Activated naive CD4-positive, alpha-beta T cell treated with anti-CD3 and anti-CD28 coated beads, Interleukin-2, amount 10 ng/mL, durations not matched to agents 7 days and 5 days (primary cell): Measurements from ENCODE around the gene ITGB2.
A peak's percentile ranks its signal among the peaks of the same experiment; 100 is the strongest.

Experiments used
- CTCF ChIA-PET: fragments of 350-600 bp; sonication (Branson Sonifier 250); formaldehyde crosslinking; loops from one replicate; lab custom pipeline; 2021; ENCODE audit warnings: antibody characterized with exemption; lab: Charles Lee
- DNase-seq: peaks from one replicate; pipeline ENCODE4 v3.0.0-alpha.2; 2020
- H3K27ac Mint-ChIP-seq: one replicate; pipeline ENCODE4 v1.8.0; 2021; ENCODE audit warnings: mild to moderate bottlenecking, moderate library complexity, mixed read lengths
- H3K27me3 Mint-ChIP-seq: one replicate; pipeline ENCODE4 v1.8.0; 2021; ENCODE audit warnings: mild to moderate bottlenecking, mixed read lengths
- H3K36me3 Mint-ChIP-seq: one replicate; pipeline ENCODE4 v1.8.0; 2021; ENCODE audit warnings: mixed read lengths
- H3K4me1 Mint-ChIP-seq: one replicate; pipeline ENCODE4 v1.8.0; 2021; ENCODE audit warnings: mixed read lengths
- H3K4me3 Mint-ChIP-seq: one replicate; pipeline ENCODE4 v1.8.0; 2021; ENCODE audit warnings: mild to moderate bottlenecking, moderate library complexity, mixed read lengths
- H3K9me3 Mint-ChIP-seq: one replicate; pipeline ENCODE4 v1.8.0; 2021; ENCODE audit warnings: mixed read lengths

Gene ITGB2

DNA sequence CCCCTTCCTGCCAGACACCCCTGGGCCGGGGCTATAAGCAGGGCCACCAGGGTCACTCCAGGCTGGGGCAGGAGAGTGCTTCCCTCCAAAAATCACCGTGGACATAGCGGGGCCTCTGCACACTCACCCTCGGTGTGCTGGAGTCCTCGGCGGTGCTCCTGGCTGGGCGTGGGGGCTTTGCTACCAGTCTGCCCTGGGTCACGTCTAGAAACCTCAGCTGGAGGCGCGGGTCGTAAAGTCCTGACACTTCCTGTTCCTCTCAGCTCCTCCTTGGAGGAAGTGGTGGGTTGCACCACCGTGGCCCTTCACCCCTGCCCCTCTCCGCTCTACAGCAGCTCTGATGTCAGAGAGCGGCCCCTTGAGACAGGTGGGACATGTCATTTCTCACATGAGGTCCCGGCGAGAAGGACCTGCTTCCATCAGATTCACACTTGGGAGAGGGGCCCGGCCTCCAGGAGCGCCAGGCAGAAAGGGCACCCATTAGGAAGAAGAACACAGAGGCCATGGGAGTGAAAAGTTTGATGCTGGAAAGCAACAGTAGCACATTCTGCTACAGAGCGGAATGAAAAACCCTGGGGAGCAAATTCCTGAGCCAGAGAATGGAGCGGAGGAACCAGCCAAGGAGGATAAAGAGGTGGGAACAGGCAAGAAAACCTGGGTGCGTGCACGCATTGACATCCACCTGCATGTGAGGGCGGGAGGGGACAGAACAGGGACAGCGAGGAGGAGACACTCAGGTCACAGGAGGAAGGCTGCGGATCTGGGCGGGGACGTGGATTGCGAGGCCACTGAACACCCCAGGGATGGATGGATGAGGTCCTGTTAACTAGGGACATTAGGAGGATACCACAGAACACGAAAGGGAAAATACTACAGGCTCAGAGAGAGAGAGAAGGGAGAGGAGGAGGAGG lies at the start of gene ITGB2:
Gene ITGB2 (minus strand): TSS at position 206 of the 911 bp plus-strand sequence. CDS start 10,117 bp downstream, outside the sequence.
- Mint-ChIP-seq H3K27me3 (no peaks in the 10 kb centered on the region), H3K27ac (peak within 1 kb of the TSS; percentile 93), H3K4me1 (peaks cover 80% of the 10 kb centered on the region), H3K4me3 (peak within 1 kb of the TSS; percentile 92), H3K9me3 (peaks cover 4% of the 10 kb centered on the region), H3K36me3 (peaks cover 55% of the 10 kb centered on the region)
- CTCF ChIA-PET, result interaction anchor here (0.9 to 2.0 kb wide), 3 partner anchors 10 to 120 kb away, joined by 3 to 5 read pairs (median 3); no protein-coding TSS in a partner anchor
- DNase-seq, result peak; percentile 82

DNA sequence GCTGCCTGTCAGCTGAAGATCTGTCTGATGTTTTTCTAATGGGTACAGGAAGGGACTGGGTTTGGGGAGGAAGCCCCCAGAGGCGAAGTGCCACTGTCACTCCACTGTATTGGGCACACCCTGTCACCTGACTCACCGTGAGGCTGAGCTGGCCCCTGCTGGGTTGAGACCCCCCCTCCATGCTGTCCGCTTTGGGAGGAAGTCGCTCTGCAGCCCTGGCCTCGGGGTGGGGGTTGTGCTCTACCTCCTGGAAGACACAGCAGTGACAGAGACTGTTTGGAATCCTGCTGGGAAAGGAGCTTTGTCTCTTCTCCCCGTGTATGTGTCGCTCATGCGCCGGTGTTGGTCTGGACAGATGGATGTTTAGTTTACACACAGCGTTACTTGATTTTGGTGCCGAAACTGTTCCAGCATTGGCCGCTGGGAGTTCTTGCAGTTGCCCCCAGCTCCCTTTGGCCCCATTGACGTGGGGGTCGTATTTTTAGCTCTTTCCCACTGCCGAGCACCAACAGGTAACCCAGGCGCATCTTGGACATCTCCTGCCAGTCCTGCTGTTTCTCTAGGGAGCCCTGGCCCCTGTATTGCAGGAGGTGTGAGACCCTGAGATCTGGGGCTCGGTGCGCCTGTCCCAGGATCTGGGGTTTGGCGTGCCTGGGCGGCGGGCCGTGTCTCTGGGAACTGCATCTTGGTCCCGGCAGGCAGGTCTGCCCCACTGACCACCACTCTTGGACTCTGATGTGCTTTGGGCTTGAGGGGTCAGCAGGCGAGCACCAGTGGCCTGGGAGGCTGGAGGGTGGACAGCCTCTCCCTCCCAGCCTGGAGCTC lies 49.4 kb upstream of the ITGB2 start:
- no peak for DNase-seq
- Mint-ChIP-seq H3K4me3 (no peak overlapping the region), H3K9me3 (no peaks in the 10 kb centered on the region), H3K36me3 (peaks cover 18% of the 10 kb centered on the region), H3K27me3 (no peaks in the 10 kb centered on the region), H3K27ac (peak overlapping the region; percentile 64), H3K4me1 (peaks cover 37% of the 10 kb centered on the region)
- CTCF ChIA-PET, result interaction anchor here (0.6 to 1.2 kb wide), 3 partner anchors 20 to 168 kb away, joined by 3 read pairs; no protein-coding TSS in a partner anchor

DNA sequence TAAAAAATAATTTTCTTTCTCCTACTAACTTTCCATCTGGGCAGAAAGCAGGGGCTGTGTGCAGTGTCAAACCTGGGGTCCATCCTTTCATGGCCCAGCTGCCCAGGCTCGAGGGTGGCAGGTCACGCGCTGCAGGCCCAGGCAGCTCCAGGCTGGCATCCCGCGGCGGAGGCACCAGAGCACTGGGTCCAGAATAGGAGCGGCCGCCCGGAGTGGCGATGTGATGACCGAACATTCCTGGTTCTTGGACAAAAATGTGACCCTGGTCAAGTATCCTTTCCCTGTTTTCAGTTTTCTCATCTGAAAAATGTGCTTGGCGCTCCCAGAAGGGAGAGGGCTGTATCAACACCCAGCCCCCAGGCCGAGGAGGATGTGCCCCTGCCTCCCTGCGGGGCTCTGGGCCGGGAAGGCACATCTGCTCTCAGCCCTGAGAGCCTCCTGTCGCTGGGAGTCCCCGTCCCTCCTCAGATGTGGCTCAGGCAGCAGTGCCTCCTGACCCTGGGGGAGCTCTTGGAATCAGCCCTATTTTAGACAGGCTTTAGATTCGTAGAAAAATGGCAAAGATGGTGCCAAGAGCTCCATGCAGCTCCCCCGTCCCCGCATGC lies 48.5 kb upstream of the ITGB2 start:
- Mint-ChIP-seq H3K4me3 (no peak overlapping the region), H3K4me1 (peaks cover 45% of the 10 kb centered on the region), H3K36me3 (peaks cover 23% of the 10 kb centered on the region), H3K27ac (peak overlapping the region; percentile 64), H3K27me3 (no peaks in the 10 kb centered on the region), H3K9me3 (no peaks in the 10 kb centered on the region)
- no peak for DNase-seq
- CTCF ChIA-PET, result interaction anchor here (1.0 kb wide), 1 partner anchor 168 kb away, joined by 3 read pairs; no protein-coding TSS in a partner anchor

DNA sequence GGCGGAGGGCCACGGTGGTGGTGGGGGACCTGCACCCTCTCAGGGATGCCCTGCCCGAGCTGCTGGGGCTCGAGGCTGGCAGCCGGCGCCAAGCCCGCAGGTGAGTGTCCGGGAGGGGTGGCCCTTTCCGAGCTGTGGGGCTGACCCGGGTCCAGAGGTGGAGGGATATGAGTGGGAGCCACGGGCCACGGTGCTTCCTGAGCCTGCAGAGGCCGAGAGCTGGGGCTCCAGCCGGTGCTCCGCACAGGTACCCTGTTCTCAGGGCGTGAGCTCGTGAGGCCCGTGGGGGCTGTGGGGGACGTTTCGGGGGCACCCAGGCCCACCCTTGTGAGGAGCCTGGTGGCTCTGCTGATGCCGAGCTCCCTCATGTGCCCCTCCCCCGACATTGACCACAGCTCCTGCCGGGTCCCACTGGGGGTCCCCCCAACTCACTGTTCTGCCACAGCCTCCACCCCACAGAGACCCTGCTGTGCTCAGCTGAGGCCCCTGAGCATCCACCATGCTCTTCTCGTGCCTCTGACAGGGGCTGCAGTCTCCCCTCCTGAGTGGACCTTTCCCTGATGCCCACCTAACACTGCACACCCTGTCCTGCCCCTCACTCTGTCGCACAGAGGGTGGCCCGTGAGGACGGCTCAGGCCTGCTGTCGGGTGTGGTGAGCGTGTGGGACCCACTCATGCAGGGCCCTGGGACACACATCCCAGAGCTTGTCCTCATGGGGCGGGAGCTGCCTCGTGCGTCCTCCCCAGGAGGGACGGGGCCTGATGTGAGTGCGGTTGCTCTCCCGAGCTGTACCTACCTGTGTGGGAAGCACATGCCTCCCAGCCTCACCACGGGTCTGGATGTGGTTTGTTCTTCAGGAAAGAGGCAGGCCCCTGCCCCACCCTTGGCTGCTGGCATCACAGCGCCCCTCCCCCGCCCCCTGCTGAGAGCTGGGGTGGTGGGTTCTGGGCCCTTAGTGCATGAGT lies 46.7 kb upstream of the ITGB2 start:
- H3K27me3 Mint-ChIP-seq, result no peaks in the 10 kb centered on the region
- DNase-seq, result no peak
- peaks cover 25% of the 10 kb centered on the region for H3K36me3 Mint-ChIP-seq
- peaks cover 47% of the 10 kb centered on the region for H3K4me1 Mint-ChIP-seq
- H3K4me3 Mint-ChIP-seq, result no peak overlapping the region
- CTCF ChIA-PET, result interaction anchor here (5.0 to 6.2 kb wide), 2 partner anchors 161 to 171 kb away, joined by 29 to 42 read pairs; no protein-coding TSS in a partner anchor
- H3K9me3 Mint-ChIP-seq, result no peaks in the 10 kb centered on the region
- no peak overlapping the region for H3K27ac Mint-ChIP-seq

DNA sequence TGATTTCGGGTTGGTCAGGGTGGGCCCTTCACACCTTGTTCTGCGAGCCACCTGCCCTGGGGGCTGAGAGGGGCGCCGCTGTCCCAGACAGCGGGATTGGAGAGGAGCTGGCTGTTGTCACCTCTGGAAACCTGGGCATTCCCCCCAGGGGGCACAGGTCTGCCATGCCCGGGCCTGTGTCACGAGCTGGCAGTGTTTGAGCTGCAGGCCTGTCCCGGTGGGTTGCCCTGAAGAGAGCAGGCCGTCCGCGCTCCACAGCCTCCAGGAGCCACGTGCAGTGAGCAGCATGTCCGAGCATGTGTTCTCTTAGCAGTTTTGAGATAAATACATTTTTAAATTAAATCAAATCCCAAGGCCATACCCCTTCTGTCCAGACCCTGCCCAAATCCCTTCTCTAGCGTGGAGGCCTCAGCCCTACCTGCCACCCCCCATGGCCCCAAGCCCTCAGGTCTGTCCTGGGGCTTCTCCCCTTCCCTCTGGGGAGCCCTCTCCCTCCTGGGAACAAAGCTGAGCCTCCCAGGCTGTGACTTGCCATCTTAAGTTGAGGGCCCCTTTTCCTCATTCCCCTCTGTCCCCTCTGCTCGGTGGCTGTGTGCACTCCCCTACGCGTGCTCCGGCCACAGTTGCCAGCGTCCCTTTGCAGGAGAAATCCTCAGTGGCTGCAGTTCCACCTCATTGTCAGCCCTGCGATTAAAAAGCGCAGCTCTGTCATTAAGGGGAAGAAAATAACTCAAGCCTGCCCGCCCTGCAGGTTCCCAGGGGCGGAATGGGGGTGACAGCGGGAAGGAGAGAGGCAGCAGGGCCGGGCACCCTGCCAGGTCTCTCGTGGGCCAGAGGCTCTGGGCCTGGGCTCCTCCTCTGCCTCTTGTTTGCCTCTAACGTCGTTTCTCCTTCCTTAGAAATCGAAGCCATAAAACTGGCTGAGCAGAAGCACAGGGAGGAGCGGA lies 45.7 kb upstream of the ITGB2 start:
- H3K36me3 Mint-ChIP-seq, result peaks cover 25% of the 10 kb centered on the region
- CTCF ChIA-PET, result interaction anchor here (1.7 to 6.2 kb wide), 3 partner anchors 17 to 172 kb away, joined by 6 to 42 read pairs (median 29); no protein-coding TSS in a partner anchor
- no peaks in the 10 kb centered on the region for H3K9me3 Mint-ChIP-seq
- no peak overlapping the region for H3K4me3 Mint-ChIP-seq
- no peak overlapping the region for H3K27ac Mint-ChIP-seq
- H3K27me3 Mint-ChIP-seq, result no peaks in the 10 kb centered on the region
- peaks cover 47% of the 10 kb centered on the region for H3K4me1 Mint-ChIP-seq
- no peak for DNase-seq

DNA sequence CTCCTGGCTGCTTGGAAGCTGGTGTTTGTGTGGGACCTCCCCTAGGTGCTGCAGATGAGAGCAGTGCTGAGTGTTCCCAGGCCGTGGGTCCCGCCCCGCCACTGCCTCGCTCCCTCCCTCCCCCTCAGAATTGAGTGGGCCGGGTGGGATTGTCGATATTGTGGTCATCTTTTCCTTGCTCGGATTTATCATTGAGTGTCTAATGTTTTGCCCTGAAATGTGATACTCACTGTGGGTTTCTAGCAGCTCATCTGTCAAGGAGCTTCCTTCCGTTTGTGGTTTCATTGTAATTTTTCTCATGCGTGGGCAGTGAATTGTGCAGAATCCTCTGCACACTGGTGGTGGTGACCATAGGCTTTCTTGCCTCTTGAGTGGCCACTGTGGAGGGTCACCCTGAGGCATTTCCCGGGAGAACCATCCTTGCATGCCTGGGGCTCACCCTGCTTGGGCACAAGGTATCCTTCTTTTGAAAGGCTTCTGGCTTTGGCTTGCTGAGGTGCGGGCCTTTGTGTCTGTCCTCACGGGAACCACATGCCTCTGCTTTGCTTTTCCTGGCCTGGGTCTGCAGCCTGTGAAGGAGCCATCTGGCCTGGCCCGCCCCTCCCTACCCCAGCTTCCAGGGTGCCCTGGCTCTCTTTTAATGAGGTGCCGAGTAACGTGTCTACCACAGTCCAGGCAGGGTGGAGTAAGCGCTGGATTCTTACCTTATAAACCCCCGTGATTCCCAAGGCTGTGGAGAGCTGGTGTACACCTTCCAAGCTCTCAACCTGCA lies 44.7 kb upstream of the ITGB2 start:
- DNase-seq, result no peak
- H3K9me3 Mint-ChIP-seq, result no peaks in the 10 kb centered on the region
- H3K27ac Mint-ChIP-seq, result peak overlapping the region; percentile 5
- CTCF ChIA-PET, result interaction anchor here (1.7 to 6.2 kb wide), 3 partner anchors 16 to 173 kb away, joined by 6 to 42 read pairs (median 29); no protein-coding TSS in a partner anchor
- H3K27me3 Mint-ChIP-seq, result no peaks in the 10 kb centered on the region
- no peak overlapping the region for H3K4me3 Mint-ChIP-seq
- H3K4me1 Mint-ChIP-seq, result peaks cover 46% of the 10 kb centered on the region
- H3K36me3 Mint-ChIP-seq, result peaks cover 29% of the 10 kb centered on the region

DNA sequence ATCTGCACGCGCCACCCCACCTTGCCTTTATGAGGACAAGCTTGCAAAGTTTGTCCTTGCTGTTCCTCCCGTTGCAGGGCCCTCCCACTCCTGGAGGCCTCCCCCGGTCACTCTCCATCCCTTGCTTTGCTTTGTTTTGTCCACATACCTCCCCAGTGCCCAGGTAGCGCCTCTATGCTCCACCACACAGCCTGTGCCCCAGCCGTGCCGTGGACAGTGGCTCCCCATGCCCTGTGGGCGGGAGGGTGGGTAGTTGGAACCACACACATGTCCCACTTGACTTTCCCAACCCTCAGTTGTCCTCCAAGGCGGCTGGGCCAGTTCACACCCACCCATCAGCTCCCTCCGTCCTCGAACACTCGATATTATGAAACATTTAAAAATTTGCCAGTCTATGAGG lies 43.7 kb upstream of the ITGB2 start:
- Mint-ChIP-seq H3K4me3 (no peak overlapping the region), H3K36me3 (peaks cover 25% of the 10 kb centered on the region), H3K4me1 (peaks cover 35% of the 10 kb centered on the region), H3K27me3 (no peaks in the 10 kb centered on the region), H3K27ac (no peak overlapping the region), H3K9me3 (no peaks in the 10 kb centered on the region)
- CTCF ChIA-PET, result interaction anchor here (2.3 to 6.2 kb wide), 3 partner anchors 15 to 174 kb away, joined by 13 to 42 read pairs (median 29); no protein-coding TSS in a partner anchor
- DNase-seq, result no peak

DNA sequence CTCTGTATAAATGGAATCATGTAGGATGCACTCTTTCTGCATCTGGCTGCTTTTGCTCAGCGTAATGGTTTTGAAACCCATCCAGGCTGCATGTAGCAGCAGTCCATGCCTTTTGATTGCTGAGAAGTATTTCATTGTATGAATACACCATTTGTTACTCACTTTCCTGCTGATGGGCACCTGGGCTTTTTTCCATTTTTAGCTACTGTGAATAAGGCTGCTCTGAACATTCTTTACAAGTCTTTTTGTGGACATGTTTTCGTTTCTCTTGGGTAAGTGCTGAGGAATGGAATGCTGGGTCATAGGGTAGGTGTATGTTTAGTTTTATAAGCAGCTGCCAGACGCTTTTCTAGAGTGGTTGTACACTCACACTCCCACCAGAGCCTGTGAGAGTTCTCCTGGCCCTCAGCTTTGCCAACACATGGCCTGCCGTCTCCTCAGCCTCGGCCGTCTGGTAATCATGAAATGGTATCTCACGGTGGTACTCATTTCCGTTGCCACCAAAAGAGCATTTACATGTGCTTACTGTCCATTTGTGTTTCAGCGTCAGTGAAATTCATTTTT lies 41.8 kb upstream of the ITGB2 start:
- H3K9me3 Mint-ChIP-seq, result no peaks in the 10 kb centered on the region
- H3K36me3 Mint-ChIP-seq, result peaks cover 25% of the 10 kb centered on the region
- H3K27me3 Mint-ChIP-seq, result no peaks in the 10 kb centered on the region
- H3K4me3 Mint-ChIP-seq, result no peak overlapping the region
- H3K27ac Mint-ChIP-seq, result no peak overlapping the region
- no peak for DNase-seq
- H3K4me1 Mint-ChIP-seq, result peaks cover 27% of the 10 kb centered on the region
- CTCF ChIA-PET, result interaction anchor here (2.3 to 6.2 kb wide), 3 partner anchors 13 to 176 kb away, joined by 13 to 42 read pairs (median 29); no protein-coding TSS in a partner anchor

DNA sequence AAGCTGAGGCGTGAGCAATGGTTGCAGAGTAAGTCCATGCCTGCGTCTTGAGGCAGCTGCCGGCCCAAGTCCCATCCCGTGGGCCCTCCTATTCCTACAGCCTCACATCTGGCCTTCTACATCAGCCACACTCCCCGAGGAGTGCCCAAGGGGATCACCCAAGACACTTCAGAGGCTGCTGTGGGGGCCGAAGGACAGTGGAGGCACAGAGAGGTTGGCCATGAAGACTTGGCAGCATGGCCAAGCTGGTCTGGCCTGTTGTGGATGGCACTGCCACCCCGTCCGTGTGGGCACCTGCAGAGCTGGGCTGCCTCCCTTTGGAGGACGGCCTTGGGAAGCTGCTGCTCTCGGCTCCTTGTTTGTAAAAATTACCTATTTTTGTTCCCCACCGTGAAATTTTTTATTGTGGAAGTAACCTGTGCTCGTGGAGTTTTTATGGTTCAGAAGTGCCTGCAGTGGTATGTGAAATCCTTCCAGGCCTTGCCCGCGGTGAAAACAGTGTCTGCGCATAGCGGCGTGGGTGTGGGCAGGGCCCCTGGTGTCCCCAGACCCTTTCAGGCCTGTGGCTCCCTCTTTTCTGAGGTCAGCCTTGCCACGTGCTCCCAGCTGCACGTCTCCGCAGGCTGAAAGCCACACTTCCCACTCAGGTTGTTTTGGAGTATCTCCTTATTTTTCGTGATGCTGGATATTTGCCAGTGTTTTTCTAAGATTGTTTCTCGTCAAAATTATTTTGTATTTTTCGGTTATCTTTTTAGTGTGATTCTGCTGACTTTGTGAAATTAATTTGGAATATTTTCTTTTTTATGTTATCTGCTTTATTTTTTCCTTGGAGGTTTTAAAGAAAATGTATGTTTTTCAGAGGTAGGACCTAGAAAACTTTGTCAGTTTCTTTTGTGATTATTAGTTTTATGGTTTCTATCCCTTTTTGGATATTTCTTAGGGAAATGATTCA lies 39.7 kb upstream of the ITGB2 start:
- CTCF ChIA-PET, result no interaction called here
- no peak overlapping the region for H3K4me3 Mint-ChIP-seq
- H3K4me1 Mint-ChIP-seq, result peaks cover 12% of the 10 kb centered on the region
- no peaks in the 10 kb centered on the region for H3K9me3 Mint-ChIP-seq
- DNase-seq, result no peak
- H3K36me3 Mint-ChIP-seq, result peaks cover 25% of the 10 kb centered on the region
- H3K27ac Mint-ChIP-seq, result no peak overlapping the region
- no peaks in the 10 kb centered on the region for H3K27me3 Mint-ChIP-seq

DNA sequence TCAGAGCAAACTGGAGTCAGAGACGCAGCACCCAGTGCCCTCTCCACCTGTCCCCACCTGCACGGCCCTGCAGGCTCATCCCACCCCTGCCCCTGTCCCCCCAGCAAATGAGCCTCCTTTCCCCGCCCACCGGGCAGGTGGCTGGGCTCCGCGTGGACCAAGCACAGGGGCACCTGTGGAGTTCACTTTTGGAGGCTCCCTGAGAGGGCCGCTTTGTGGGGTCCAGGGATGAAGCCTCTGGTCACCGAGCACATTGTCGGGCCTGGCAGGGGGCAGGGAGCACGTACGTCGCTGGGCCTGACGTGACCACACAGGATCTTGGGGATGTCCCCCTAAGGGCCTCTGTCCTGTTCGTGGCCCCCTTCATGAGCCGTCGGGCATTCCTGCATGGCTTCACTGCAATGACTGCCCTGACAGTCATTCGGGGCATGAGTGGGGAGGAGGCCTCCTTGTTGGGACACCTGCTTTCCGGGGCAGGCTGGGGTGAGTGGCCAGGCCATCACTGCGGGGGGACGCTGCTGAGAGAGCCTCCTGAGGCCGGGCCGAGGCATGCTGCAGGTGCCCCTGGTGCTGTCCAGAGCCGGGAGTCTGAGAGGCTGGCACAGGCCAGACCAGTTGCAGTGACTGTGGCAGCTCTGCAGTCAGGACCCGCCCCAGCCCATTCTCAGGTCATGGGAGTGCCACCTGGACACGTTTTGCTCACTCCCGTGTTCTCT lies 38.8 kb upstream of the ITGB2 start:
- no peaks in the 10 kb centered on the region for H3K9me3 Mint-ChIP-seq
- H3K4me1 Mint-ChIP-seq, result peaks cover 3% of the 10 kb centered on the region
- peaks cover 18% of the 10 kb centered on the region for H3K36me3 Mint-ChIP-seq
- CTCF ChIA-PET, result interaction anchor here (1.5 kb wide), 1 partner anchor 181 kb away, joined by 3 read pairs; no protein-coding TSS in a partner anchor
- no peaks in the 10 kb centered on the region for H3K27me3 Mint-ChIP-seq
- H3K4me3 Mint-ChIP-seq, result no peak overlapping the region
- no peak for DNase-seq
- no peak overlapping the region for H3K27ac Mint-ChIP-seq
